SK-N-SH treated with all-trans-retinoic acid at 6 μM for 48 hours (cell line): ENCODE data around the gene ANXA8L1.
"Not testable (repeated sequence)": the region's sequence is repeated elsewhere in the genome, so short reads cannot be mapped to it uniquely, and the experiment has no call there.

Experiments used
- ATAC-seq: fragments of 200-7000 bp; cut with Tn5 transposase; 3 replicates; pipeline ENCODE4 v1.9.1; 2020; ENCODE audit warnings: mild to moderate bottlenecking, moderate library complexity
- ARNTL ChIP-seq: fragments of 450-650 bp; formaldehyde crosslinking; IDR thresholded peaks from 2 replicates; pipeline ENCODE4 v1.5.0; 2020; ENCODE audit warnings: low read depth, mild to moderate bottlenecking, moderate library complexity, borderline replicate concordance
- BACH2 ChIP-seq: fragments of 250-450 bp; sonication (Bioruptor Pico); IDR thresholded peaks from 2 replicates; pipeline ENCODE4 v1.9.0; 2021; ENCODE audit warnings: mild to moderate bottlenecking, borderline replicate concordance
- CSDC2 ChIP-seq: fragments of 250-450 bp; sonication (Bioruptor Pico); IDR thresholded peaks from 2 replicates; pipeline ENCODE4 v1.5.0; 2020; ENCODE audit warnings: mild to moderate bottlenecking, moderate library complexity
- CSRNP3 ChIP-seq: fragments of 250-450 bp; sonication (Bioruptor Pico); IDR thresholded peaks from 2 replicates; pipeline ENCODE4 v1.5.1; 2021; ENCODE audit warnings: mild to moderate bottlenecking, moderate library complexity
- ESRRG ChIP-seq: fragments of 250-450 bp; sonication (Bioruptor Pico); IDR thresholded peaks from 2 replicates; pipeline ENCODE4 v1.6.1; 2021; ENCODE audit warnings: mild to moderate bottlenecking
- GLIS3 ChIP-seq: fragments of 250-450 bp; sonication (Bioruptor Pico); IDR thresholded peaks from 2 replicates; pipeline ENCODE4 v1.5.0; 2020; ENCODE audit warnings: mild to moderate bottlenecking, moderate library complexity
- ISL1 ChIP-seq: fragments of 250-450 bp; sonication (Bioruptor Pico); IDR thresholded peaks from 2 replicates; pipeline ENCODE4 v2.1.2; 2022; ENCODE audit warnings: mild to moderate bottlenecking, moderate library complexity
- OSR1 ChIP-seq: fragments of 250-450 bp; sonication (Bioruptor Pico); IDR thresholded peaks from 2 replicates; pipeline ENCODE4 v1.8.0; 2022; ENCODE audit warnings: moderate library complexity, mild to moderate bottlenecking, inconsistent platforms
- PATZ1 ChIP-seq: fragments of 250-450 bp; sonication (Bioruptor Pico); IDR thresholded peaks from 2 replicates; pipeline ENCODE4 v1.8.0; 2020; ENCODE audit warnings: mild to moderate bottlenecking, moderate library complexity, borderline replicate concordance
- POU6F1 ChIP-seq: fragments of 250-450 bp; sonication (Bioruptor Pico); IDR thresholded peaks from 2 replicates; pipeline ENCODE4 v1.8.0; 2021; ENCODE audit warnings: low read depth, mild to moderate bottlenecking, moderate library complexity, borderline replicate concordance
- PPARA ChIP-seq: fragments of 250-450 bp; sonication (Bioruptor Pico); IDR thresholded peaks from 2 replicates; pipeline ENCODE4 v1.5.0; 2020; ENCODE audit warnings: mild to moderate bottlenecking, borderline replicate concordance
- RARB ChIP-seq: fragments of 250-450 bp; sonication (Bioruptor Pico); IDR thresholded peaks from 2 replicates; pipeline ENCODE4 v1.8.0; 2021; ENCODE audit warnings: mild to moderate bottlenecking, moderate library complexity
- SNAI2 ChIP-seq: fragments of 250-450 bp; sonication (Bioruptor Pico); IDR thresholded peaks from 2 replicates; pipeline ENCODE4 v1.5.0; 2020; ENCODE audit warnings: mild to moderate bottlenecking, moderate library complexity
- TCF4 ChIP-seq: fragments of 250-450 bp; sonication (Bioruptor Pico); IDR thresholded peaks from 2 replicates; pipeline ENCODE4 v1.8.0; 2021; ENCODE audit warnings: mild to moderate bottlenecking, moderate library complexity, borderline replicate concordance
- TOX ChIP-seq: fragments of 250-450 bp; sonication (Bioruptor Pico); IDR thresholded peaks from 2 replicates; pipeline ENCODE4 v1.8.0; 2021; ENCODE audit warnings: mild to moderate bottlenecking, moderate library complexity, borderline replicate concordance
- ZC3H10 ChIP-seq: fragments of 250-450 bp; sonication (Bioruptor Pico); IDR thresholded peaks from 2 replicates; pipeline ENCODE4 v1.5.1; 2021; ENCODE audit warnings: mild to moderate bottlenecking, moderate library complexity
- ZFP3 ChIP-seq: fragments of 250-450 bp; sonication (Bioruptor Pico); IDR thresholded peaks from 2 replicates; pipeline ENCODE4 v1.5.0; 2020; ENCODE audit warnings: mild to moderate bottlenecking, moderate library complexity
- ZFP30 ChIP-seq: fragments of 450-650 bp; formaldehyde crosslinking; IDR thresholded peaks from 2 replicates; pipeline ENCODE4 v1.5.0; 2022; ENCODE audit warnings: mild to moderate bottlenecking, moderate library complexity
- ZNF565 ChIP-seq: fragments of 450-650 bp; formaldehyde crosslinking; conservative IDR thresholded peaks from 2 replicates; pipeline ENCODE4 v1.5.0; 2020; ENCODE audit warnings: low read depth, mild to moderate bottlenecking, moderate library complexity
- ZNF70 ChIP-seq: fragments of 450-650 bp; formaldehyde crosslinking; IDR thresholded peaks from 2 replicates; pipeline ENCODE4 v1.5.0; 2020; ENCODE audit warnings: mild to moderate bottlenecking, moderate library complexity
- ZNF8 ChIP-seq: fragments of 450-650 bp; formaldehyde crosslinking; IDR thresholded peaks from 2 replicates; pipeline ENCODE4 v1.5.0; 2020; ENCODE audit warnings: mild to moderate bottlenecking, moderate library complexity
- TF ChIP-seq, protein P1 (sequence below): fragments of 250-450 bp; sonication (Bioruptor Pico); IDR thresholded peaks from 2 replicates; pipeline ENCODE4 v1.5.0; 2020; ENCODE audit warnings: mild to moderate bottlenecking, moderate library complexity

The ANXA8L1 gene

DNA sequence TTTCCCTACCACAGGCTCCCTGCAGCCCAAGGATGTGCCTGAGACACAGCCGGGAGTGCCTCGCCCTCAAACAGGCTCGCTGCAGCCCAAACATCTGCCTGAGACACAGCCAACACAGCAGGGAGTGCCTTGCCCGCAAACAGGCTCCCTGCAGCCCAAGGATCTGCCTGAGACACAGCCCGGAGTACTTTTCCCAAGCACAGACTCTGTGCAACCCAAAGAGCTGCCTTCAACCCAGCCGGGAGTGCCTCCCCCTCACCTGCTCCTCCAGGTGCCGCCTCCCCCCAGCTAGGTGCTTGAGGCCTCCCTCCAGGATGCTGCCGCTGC, 45.9 kb upstream of the ANXA8L1 start:
- TF ChIP-seq RARB (CRISPR knock-in tag) (no peak), ESRRG (CRISPR knock-in tag) (no peak), ZC3H10 (CRISPR knock-in tag) (no peak), TCF4 (CRISPR knock-in tag) (no peak), ZNF8 (CRISPR knock-in tag) (no peak), PATZ1 (CRISPR knock-in tag) (no peak), CSRNP3 (CRISPR knock-in tag) (no peak), SNAI2 (no peak), BACH2 (CRISPR knock-in tag) (no peak), CSDC2 (no peak), ZNF565 (CRISPR knock-in tag) (no peak), ISL1 (CRISPR knock-in tag) (no peak), ZFP3 (no peak), POU6F1 (no peak), ZNF70 (CRISPR knock-in tag) (no peak), PPARA (no peak), TOX (no peak), ZFP30 (no peak)
- TF ChIP-seq, protein P1, sequence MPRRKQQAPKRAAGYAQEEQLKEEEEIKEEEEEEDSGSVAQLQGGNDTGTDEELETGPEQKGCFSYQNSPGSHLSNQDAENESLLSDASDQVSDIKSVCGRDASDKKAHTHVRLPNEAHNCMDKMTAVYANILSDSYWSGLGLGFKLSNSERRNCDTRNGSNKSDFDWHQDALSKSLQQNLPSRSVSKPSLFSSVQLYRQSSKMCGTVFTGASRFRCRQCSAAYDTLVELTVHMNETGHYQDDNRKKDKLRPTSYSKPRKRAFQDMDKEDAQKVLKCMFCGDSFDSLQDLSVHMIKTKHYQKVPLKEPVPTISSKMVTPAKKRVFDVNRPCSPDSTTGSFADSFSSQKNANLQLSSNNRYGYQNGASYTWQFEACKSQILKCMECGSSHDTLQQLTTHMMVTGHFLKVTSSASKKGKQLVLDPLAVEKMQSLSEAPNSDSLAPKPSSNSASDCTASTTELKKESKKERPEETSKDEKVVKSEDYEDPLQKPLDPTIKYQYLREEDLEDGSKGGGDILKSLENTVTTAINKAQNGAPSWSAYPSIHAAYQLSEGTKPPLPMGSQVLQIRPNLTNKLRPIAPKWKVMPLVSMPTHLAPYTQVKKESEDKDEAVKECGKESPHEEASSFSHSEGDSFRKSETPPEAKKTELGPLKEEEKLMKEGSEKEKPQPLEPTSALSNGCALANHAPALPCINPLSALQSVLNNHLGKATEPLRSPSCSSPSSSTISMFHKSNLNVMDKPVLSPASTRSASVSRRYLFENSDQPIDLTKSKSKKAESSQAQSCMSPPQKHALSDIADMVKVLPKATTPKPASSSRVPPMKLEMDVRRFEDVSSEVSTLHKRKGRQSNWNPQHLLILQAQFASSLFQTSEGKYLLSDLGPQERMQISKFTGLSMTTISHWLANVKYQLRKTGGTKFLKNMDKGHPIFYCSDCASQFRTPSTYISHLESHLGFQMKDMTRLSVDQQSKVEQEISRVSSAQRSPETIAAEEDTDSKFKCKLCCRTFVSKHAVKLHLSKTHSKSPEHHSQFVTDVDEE (CRISPR knock-in tag), result no peak
- ATAC-seq, result no peak

GRCh38 chr10:46330894-46331293, 44.7 kb upstream of the ANXA8L1 start:
- no peak for ATAC-seq
- TF ChIP-seq RARB (CRISPR knock-in tag) (no peak), BACH2 (CRISPR knock-in tag) (no peak), ARNTL (CRISPR knock-in tag) (no peak), ZNF8 (CRISPR knock-in tag) (no peak), OSR1 (no peak), ISL1 (CRISPR knock-in tag) (no peak), GLIS3 (CRISPR knock-in tag) (no peak), ZFP3 (no peak), TOX (no peak), CSDC2 (no peak), ZC3H10 (CRISPR knock-in tag) (no peak), ZNF70 (CRISPR knock-in tag) (no peak), PATZ1 (CRISPR knock-in tag) (no peak), ZNF565 (CRISPR knock-in tag) (no peak), CSRNP3 (CRISPR knock-in tag) (no peak), TCF4 (CRISPR knock-in tag) (no peak), POU6F1 (no peak)
- TF ChIP-seq, protein P1 (CRISPR knock-in tag), result no peak

DNA sequence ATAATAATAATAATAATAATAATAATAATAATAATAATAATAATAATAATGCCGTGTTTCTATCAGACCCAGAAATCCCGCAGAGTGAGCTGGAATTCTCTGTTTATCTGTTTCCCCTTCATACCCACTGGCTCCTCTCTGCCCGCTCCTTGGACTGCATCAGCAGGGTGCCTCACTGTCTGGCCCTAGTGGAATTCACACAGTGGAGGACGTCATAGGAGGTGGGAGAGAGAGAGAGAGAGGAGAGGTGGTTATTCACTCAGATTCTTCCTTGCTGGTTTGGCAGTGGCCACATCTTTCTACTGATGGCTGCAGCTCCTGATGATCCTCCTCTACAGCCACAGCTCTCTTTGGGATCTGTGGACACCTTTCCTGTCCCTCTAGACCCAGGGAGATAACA, 10.1 kb upstream of the ANXA8L1 start:
- not testable (repeated sequence) for ATAC-seq

- ATAC-seq, result not testable (repeated sequence)
Measured at GRCh38 chr10:46367209-46367608, 8.4 kb upstream of the ANXA8L1 start.
